ENCODE results near the gene IPO13.

IPO13 gene

DNA sequence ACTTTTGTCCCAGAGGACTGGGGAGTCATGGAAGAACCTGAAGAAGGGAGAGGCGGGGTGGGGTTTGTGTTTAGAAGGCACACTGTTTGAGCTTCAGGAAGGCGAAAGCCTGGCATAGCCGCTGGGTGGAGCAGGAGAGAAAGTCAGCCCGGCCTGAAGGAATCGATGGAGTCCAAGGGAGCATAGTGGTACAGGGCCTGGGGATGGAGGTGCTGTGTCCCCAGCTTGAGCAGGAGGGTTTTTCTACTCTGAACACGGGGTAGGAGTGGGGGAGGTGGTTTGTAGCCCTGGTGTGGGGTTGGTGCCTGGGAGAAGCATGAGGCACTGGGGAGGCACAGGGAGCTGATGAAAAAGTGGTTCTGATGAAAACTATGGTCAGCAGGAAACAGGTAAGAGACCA lies 40.0 kb downstream of the IPO13 start:
- TF ChIP-seq POLR2A (IDR thresholded peaks at IDR 0.05; ENCODE audit: low read depth, low read length), result no peak
- DNase-seq (ENCODE audit: insufficient read length, low spot score), result no peak
- no peak for FAIRE-seq

DNA sequence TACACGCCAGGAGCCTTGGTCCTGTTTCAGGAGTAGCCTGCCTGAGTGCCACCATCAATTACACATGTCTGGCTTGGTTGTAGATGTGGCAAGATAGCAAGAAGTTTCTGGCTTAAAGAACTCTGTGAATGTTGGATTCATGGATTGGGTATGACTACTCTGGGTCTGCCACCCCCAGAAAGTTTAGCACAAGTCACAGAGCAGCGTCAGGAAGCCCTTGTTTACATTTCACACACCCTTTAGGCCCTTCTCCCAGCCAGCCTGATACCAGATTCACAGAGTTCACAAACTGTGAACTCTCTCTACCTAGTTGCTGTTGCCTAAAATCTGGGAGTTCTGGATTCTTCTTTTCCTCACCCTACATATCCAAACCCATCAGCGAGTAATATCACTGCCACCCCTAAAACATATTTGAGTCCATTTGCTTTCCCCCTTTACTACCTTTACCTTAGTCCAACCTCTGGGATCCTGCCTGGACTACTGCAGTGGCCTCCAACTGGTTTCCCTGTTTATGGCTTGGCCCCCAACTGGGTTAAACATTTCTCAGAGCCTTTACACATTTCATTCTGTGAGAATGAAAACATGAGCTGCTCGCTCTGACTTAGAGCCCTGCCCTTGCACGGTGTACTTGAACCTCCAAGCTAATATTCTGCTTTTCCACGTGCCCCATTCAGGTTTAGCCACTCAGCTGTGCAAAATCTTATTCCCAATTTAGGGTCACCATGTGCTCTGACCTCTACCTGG lies 40.6 kb downstream of the IPO13 start:
- TF ChIP-seq POLR2A (IDR thresholded peaks at IDR 0.05; ENCODE audit: low read depth, low read length), result no peak
- DNase-seq (ENCODE audit: insufficient read length, low spot score) (no peak), FAIRE-seq (no peak)

- FAIRE-seq (no peak), DNase-seq (ENCODE audit: insufficient read length, low spot score) (no peak)
Measured at GRCh38 chr1:43990271-43991199, 43.8 kb downstream of the IPO13 start.

GRCh38 chr1:43991200-43991475 lies 44.4 kb downstream of the IPO13 start:
- no peak; the same call in 1 of the 2 replicates for TF ChIP-seq POLR2A (IDR thresholded peaks at IDR 0.05; ENCODE audit: low read depth, low read length)

More at GRCh38 chr1:43990271-43991199, 43.8 kb downstream of the IPO13 start:
- TF ChIP-seq POLR2A (IDR thresholded peaks at IDR 0.05; ENCODE audit: low read depth, low read length), result no peak

GRCh38 chr1:43991476-43992231 lies 44.9 kb downstream of the IPO13 start, which contains the start of gene CCDC24:
Gene CCDC24 (plus strand): TSS chr1:43991599. CDS start chr1:43991879, 280 bp downstream.
- TF ChIP-seq POLR2A (IDR thresholded peaks at IDR 0.05; ENCODE audit: low read depth, low read length), result peak; percentile 62
- DNase-seq (ENCODE audit: insufficient read length, low spot score) (peak; percentile 94), FAIRE-seq (no peak)

More at GRCh38 chr1:43991200-43991475, 44.4 kb downstream of the IPO13 start:
- DNase-seq (ENCODE audit: insufficient read length, low spot score) (no peak), FAIRE-seq (no peak)

- no peak for TF ChIP-seq POLR2A (IDR thresholded peaks at IDR 0.05; ENCODE audit: low read depth, low read length)
- FAIRE-seq (no peak), DNase-seq (ENCODE audit: insufficient read length, low spot score) (no peak)
Measured at GRCh38 chr1:43992232-43992995, 45.7 kb downstream of the IPO13 start.

- DNase-seq (ENCODE audit: insufficient read length, low spot score), result no peak
- TF ChIP-seq POLR2A (IDR thresholded peaks at IDR 0.05; ENCODE audit: low read depth, low read length), result no peak
- no peak for FAIRE-seq
Measured at GRCh38 chr1:43993206-43993914, 46.6 kb downstream of the IPO13 start.

GRCh38 chr1:43994071-43994470 lies 47.3 kb downstream of the IPO13 start:
- DNase-seq (ENCODE audit: insufficient read length, low spot score) (no peak), FAIRE-seq (no peak)
- no peak for TF ChIP-seq POLR2A (IDR thresholded peaks at IDR 0.05; ENCODE audit: low read depth, low read length)

GRCh38 chr1:43994794-43995790 lies 48.3 kb downstream of the IPO13 start:
- no peak for TF ChIP-seq POLR2A (IDR thresholded peaks at IDR 0.05; ENCODE audit: low read depth, low read length)
- DNase-seq (ENCODE audit: insufficient read length, low spot score) (peak; percentile 56), FAIRE-seq (no peak)

DNA sequence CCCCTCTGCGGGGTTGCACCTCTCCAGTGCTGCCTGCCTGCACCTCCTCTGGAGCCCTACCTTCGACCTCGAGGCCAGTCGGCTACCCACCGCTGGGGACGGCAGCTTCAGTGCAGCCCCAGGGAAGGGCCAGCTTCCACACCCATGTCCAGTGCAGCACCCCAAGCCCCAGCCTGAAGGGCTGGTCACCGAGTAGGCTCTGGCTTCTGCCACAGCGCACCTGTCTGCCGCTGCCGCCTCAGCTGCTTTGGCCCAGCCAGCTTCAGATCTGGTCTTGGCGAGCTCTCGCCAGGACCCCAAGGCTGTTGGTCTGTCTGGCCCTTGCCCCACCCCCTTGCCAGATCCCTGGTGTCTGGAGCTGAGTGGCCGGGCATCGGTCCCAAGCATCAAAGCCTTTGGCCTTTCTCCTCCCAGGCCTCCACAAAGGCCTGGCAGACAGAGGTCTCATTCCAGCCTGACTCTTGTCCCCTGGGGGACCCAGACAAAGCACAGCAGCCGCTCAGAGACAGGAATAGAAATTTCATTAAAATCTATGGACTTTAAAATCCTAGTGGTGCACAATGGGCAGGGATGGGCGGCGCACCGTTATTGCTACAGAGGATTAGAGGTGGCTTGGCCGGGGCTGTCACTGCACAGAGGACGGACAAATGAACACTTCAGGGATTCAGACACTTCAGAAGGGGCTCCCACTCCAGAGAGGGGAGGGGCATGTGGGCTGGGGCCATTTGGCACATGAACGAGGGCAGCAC lies 49.4 kb downstream of the IPO13 start:
- TF ChIP-seq POLR2A (IDR thresholded peaks at IDR 0.05; ENCODE audit: low read depth, low read length), result no peak
- FAIRE-seq (no peak), DNase-seq (ENCODE audit: insufficient read length, low spot score) (no peak)

DNA sequence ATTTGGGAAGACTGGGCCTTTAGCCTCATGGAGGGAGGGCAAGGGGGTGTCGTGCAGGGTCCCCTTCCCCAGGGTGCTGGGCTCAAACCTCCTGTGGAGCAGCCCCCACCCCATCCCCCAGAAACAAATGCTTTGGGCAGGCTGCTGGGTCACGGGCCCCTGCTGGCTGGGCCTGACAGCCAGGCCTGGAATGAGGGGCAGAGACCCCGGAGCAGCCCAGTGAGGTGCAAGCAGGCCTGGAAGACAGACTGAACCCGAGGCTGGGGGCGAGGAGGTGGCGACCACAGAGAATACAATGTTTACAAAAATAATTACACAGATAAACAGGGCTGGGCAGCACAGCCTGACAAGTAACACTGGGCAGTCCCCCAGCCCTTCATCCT lies 50.0 kb downstream of the IPO13 start:
- TF ChIP-seq POLR2A (IDR thresholded peaks at IDR 0.05; ENCODE audit: low read depth, low read length), result no peak
- no peak for DNase-seq (ENCODE audit: insufficient read length, low spot score)
- FAIRE-seq, result no peak
